Fibroblast of pulmonary artery (primary cell): ENCODE data around the gene NRXN3.

ENCODE experiments used
- DNase-seq: peaks from one replicate; pipeline ENCODE4 v3.0.0-alpha.2; 2010; ENCODE audit warnings: low read depth
- H3K4me3 ChIP-seq: replicated peaks from 2 replicates; pipeline ENCODE4 v1.5.1; 2011; ENCODE audit warnings: low read depth, mild to moderate bottlenecking, control low read depth, low read length, moderate library complexity
- CTCF ChIP-seq: IDR thresholded peaks from 2 replicates; pipeline ENCODE4 v1.5.1; 2011; ENCODE audit warnings: mild to moderate bottlenecking, control low read depth, low read length, inconsistent platforms; ENCODE audit errors: missing control alignments

Gene NRXN3

GRCh38 chr14:79871136-79871535 lies 1701.0 kb downstream of the NRXN3 start:
- no peak for DNase-seq
- no peak for TF ChIP-seq CTCF
- no peak overlapping the region for H3K4me3 ChIP-seq

- no peak overlapping the region for H3K4me3 ChIP-seq
- TF ChIP-seq CTCF, result no peak
- DNase-seq, result no peak
These were observed 1708.1 kb downstream of the NRXN3 start for GRCh38 chr14:79878229-79878628.

DNA sequence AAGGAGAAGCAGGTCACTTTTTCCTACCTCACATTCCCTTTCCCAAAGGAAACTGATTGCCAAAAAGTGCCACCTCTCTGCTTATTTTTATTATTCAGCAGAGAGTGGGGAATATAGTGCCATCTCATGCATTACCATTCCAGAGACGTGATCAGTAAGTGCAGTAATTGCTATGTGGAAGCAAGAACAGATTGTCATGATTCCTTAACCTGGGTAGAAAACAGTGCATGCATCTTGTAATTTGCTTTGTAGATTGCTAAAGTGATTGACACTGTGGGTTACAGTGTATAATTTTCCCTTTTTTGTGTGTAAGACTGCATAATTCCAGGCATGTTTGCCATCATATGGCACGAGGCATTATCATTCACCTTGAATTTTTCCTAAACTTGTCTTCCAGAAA lies 1708.6 kb downstream of the NRXN3 start:
- no peak for DNase-seq
- TF ChIP-seq CTCF, result no peak
- H3K4me3 ChIP-seq, result no peak overlapping the region

DNA sequence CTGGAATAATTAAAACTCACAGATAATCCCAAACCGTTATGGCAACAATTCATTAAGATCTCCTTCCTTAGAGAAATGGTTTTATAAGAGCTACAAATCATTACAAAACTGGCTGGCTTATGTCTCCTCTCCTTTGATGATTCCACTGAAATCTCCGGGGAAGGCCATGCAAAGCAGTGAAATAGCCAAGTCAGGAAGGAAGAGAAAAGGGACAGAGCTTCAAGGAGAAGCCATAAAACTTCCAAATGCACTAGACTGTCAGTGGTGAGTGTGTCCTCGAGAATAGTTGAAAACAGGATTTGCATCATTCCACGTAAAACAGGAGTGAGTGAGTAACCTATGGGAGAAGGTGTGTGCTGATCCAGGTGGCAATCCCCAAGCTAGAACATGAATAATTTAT lies 1711.1 kb downstream of the NRXN3 start:
- H3K4me3 ChIP-seq, result no peak overlapping the region
- no peak for TF ChIP-seq CTCF
- no peak for DNase-seq

- DNase-seq, result no peak
These were observed 1720.4 kb downstream of the NRXN3 start for GRCh38 chr14:79890527-79890926.

GRCh38 chr14:79896009-79896408 lies 1725.8 kb downstream of the NRXN3 start:
- no peak for TF ChIP-seq CTCF
- peak; percentile 13 for DNase-seq

More at GRCh38 chr14:79890527-79890926, 1720.4 kb downstream of the NRXN3 start:
- TF ChIP-seq CTCF, result no peak
- no peak overlapping the region for H3K4me3 ChIP-seq

GRCh38 chr14:79899610-79900009 lies 1729.4 kb downstream of the NRXN3 start:
- H3K4me3 ChIP-seq, result no peak overlapping the region
- no peak for DNase-seq
- TF ChIP-seq CTCF, result no peak

More at GRCh38 chr14:79896009-79896408, 1725.8 kb downstream of the NRXN3 start:
- H3K4me3 ChIP-seq, result no peak overlapping the region
